ENCODE measurements around the gene RARS1.

- no peak for TF ChIP-seq CTCF (IDR thresholded peaks at IDR 0.05)
- no peak for TF ChIP-seq POLR2AphosphoS5 (IDR thresholded peaks at IDR 0.05)
- no peak for TF ChIP-seq POLR2A (IDR thresholded peaks at IDR 0.05)
- no peak for TF ChIP-seq EP300 (IDR thresholded peaks at IDR 0.05)
Observed at GRCh38 chr5:168447808-168448207, 38.5 kb upstream of the RARS1 start.

Data from gastroesophageal sphincter (tissue), 3 donors.